Measurements from ENCODE around the gene AOPEP.

The AOPEP gene

DNA sequence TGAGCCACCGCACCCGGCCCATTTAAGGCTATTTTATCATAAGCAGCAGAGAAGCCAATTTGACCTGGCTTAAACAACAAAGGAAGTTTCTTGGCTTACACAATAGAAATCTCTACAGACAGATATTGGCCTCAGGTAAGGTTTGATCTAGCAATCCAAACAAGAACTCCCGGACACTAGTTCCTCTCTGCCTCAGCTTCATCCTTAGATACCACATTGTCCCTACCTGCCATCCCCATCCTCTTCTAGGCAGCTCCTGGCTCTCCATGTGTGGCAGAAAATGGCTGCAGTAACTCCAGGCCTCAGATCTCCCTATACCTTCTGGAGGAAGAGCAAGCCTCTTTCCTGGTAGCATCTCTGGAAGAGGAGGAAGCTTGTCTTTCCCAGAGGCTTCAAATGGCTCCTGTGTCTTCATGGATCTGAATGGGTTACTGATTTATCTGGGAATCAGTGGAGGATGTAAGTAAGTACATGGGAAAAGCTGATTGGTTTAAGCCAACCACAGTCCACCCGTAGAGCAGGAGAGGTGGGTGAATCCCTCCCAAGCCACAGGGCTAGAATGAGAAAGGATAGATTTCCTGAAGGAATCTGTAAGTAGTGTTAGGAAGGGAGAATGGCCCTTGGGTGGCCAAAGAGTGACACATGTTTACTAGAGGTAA, 26.7 kb upstream of the AOPEP start:
- FAIRE-seq, result no peak
- no peak for DNase-seq (ENCODE audit: insufficient read length, low spot score)
- TF ChIP-seq, protein P1, sequence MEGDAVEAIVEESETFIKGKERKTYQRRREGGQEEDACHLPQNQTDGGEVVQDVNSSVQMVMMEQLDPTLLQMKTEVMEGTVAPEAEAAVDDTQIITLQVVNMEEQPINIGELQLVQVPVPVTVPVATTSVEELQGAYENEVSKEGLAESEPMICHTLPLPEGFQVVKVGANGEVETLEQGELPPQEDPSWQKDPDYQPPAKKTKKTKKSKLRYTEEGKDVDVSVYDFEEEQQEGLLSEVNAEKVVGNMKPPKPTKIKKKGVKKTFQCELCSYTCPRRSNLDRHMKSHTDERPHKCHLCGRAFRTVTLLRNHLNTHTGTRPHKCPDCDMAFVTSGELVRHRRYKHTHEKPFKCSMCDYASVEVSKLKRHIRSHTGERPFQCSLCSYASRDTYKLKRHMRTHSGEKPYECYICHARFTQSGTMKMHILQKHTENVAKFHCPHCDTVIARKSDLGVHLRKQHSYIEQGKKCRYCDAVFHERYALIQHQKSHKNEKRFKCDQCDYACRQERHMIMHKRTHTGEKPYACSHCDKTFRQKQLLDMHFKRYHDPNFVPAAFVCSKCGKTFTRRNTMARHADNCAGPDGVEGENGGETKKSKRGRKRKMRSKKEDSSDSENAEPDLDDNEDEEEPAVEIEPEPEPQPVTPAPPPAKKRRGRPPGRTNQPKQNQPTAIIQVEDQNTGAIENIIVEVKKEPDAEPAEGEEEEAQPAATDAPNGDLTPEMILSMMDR (IDR thresholded peaks at IDR 0.05; ENCODE audit: insufficient read depth, missing control alignments), result no peak

DNA sequence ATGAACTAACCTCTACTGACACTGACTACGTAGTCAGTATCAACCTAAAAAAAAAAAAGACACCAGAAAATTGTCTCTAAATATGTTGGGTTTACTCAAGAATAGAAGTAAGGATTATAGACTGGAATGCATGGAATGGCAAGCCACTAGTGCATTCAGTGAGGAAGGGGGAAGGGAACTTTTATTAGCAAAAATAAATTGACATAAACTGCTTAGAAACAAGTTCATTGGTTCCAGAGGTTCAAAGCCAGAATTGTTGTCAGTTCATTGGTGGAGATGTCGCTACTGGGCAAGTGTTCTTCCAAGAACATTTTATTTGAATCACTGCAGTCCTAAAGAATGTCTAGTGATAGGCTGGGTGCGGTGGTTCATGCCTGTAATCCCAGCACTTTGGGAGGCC, 26.1 kb upstream of the AOPEP start:
- FAIRE-seq, result no peak
- no peak for DNase-seq (ENCODE audit: insufficient read length, low spot score)
- TF ChIP-seq, protein P1 (IDR thresholded peaks at IDR 0.05; ENCODE audit: insufficient read depth, missing control alignments), result no peak

DNA sequence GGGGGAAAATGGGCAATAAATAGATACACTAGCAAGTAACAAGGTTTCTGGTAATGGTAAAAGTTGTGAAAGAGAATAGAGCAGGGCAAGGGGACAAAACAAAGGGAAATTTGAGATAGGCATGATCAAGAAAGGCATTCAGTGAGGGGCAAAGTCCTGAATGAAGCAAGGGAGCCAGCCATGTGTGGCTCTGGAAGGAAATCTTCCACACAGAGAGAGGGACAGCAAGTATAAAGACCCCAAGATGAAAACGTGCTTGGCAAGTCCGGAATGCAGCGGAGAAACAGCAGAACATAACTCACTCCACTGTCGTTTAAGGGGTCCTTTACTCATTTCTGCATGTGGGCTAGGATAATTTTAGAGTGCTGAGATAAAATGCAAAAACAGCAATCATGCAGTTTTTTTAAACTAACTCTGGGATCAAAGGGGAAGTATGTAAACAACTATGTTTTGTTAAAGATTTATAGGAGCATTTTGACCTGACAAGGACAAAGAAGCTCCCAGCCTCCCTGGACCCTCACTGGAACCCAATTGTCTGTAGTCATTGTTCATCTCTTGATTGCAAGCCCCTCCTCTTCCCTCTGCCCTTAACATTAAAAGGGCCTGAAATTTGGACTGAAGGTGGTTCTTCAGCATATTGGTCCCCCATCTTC, 22.9 kb upstream of the AOPEP start:
- no peak for DNase-seq (ENCODE audit: insufficient read length, low spot score)
- TF ChIP-seq, protein P1 (IDR thresholded peaks at IDR 0.05; ENCODE audit: insufficient read depth, missing control alignments), result no peak
- FAIRE-seq, result no peak

DNA sequence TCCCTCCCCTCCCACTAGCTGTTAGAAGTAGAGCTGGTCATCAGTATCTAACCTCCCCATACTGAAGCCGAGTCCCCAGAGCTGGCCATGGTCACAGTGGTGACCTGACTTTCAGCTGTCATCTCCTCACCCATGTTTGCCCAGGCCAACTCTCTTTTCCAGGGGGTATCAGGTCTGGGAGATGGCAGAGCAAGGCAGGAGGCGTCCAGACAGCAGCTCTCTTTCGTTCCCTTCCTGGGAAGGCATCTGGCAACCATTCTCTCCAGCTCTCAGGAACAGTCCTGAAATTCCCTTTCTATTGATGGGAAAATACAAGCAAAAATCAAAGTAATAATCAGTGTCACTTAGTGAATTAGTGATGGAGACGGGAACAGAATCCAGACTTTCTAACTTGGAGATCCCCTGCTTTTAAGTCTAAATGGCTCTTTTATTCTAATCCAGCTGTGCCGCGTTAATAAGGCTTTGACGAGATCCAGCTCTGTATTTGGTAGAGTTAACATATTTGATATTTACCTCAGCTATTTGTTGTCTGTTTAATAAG, 21.3 kb upstream of the AOPEP start:
- TF ChIP-seq, protein P1 (IDR thresholded peaks at IDR 0.05; ENCODE audit: insufficient read depth, missing control alignments), result no peak
- FAIRE-seq (no peak), DNase-seq (ENCODE audit: insufficient read length, low spot score) (no peak)

DNA sequence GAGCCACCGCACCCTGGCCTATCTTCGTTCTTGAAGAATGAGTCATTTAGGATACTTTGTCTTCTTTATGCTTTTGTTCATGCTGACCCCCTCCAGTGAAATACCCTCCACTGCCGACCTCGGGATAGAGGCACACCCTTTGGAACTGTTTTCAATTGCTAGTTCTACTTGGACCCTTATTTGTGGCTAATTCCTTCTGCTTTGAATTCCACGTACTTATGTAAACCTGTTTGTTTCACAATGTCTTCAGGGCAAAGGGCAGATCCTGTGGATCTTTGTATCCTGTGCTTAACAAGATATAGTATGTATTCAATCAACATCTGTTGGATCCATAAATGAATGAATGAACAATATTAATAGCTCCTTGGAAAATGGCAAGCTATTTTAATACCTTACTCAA, 19.6 kb upstream of the AOPEP start:
- TF ChIP-seq, protein P1 (IDR thresholded peaks at IDR 0.05; ENCODE audit: insufficient read depth, missing control alignments), result no peak
- no peak for DNase-seq (ENCODE audit: insufficient read length, low spot score)
- no peak for FAIRE-seq

DNA sequence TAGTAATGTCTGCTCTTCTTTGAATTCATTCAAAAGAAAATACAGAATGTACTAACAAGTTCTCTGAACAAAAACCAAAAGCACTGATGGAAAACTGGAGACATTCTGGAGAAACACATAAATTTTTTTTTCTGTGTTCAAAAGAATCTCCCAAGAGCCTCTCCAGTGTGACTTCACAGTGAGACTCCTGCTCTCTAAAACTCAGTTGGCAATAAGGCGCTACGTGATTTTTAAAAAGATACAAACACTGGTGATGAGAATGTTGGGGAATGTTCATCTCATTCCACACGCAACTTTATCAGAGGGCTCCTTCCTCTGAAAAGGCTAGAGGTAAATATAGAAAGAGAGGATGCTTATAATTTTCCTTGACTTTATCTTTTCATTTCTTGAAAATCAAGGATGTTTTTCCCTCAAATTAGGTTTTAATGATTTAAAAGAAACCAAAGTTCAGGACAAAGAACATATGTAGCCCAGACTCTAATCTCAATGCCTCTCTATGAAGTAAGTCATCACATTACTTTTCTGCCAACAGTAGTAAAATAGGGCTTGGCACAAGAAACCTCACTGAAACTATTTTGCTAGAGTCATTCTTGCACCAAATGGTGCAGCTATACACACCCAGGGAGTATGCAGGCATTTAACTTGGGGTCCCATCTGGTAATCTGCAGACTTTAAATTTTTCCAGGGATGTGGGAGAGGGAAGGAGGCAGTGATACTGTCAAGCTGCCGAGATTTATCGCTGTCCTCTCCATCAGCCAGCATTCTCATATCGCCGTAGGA, 12.9 kb upstream of the AOPEP start:
- TF ChIP-seq, protein P1 (IDR thresholded peaks at IDR 0.05; ENCODE audit: insufficient read depth, missing control alignments), result no peak
- FAIRE-seq (no peak), DNase-seq (ENCODE audit: insufficient read length, low spot score) (no peak)

Measured in D721Med (cell line).